ENCODE results near the gene C1orf146.
"Not testable (repeated sequence)": the region's sequence is repeated elsewhere in the genome, so short reads cannot be mapped to it uniquely, and the experiment has no call there.

C1orf146 gene

DNA sequence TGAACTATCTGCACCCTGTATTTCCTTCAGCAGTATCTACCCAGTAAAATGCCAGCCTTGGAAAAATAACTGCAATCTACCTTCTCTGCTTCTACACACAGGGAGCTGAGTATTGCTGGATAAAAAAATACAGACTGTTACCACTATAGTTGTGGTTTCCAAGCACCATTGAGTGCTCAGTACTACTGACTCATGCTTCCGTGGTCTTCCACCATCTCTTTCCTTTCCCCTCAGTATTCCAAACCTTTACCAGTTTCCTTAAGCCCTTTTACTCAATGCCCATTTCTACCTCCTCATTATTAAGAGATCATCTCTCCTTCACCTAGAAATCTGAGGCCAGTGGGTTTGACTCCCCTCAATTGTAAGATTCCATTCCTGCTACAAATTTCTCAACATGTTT lies 57.2 kb downstream of the C1orf146 start:
- DNase-seq (ENCODE audit: low read depth) = no peak

DNA sequence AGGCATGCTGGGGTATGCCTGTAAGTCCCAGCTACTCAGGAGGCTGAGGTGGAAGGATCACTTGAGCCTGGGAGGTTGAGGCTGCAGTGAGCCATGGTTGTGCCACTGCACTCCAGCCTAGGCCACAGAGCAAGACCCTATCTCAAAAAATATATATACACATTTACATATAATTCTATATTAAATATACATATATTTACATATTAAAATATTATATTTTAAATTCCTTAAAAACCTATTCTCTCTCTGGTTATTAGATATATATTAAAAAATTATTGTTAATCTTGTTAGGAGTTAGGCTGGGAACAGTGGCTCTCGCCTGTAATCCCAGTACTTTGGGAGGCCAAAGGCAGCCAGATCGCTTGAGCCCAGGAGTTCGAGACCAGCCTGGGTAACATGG lies 58.4 kb downstream of the C1orf146 start:
- no peak for DNase-seq (ENCODE audit: low read depth)

DNA sequence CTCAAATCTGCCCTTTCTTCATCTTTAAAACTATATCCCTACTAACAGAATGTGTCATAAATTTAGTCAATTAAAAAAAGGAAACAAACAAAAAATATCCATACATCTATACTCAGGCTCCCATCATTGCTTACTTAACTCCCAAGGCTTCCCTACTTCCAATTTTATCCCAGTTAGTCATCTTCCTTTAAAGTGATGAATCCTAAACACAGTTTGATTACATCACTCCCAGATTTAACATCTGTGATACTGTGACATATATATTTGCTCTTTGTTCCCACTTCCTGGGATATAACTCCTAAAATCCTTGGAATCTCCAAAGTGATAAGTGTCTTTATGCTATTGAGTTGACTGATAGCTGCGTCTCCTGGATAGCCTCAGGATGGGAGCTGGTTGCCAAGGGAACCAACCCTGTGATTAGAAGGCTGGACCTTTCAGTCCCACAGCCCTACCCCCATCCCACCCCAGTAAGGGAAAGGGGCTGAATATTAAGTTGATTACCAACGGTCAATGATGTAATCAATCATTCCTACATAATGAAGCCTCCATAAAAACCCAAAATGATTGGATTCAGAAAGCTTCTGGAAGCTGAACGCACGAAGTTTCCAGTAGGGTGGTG lies 59.5 kb downstream of the C1orf146 start:
- no peak for DNase-seq (ENCODE audit: low read depth)

DNA sequence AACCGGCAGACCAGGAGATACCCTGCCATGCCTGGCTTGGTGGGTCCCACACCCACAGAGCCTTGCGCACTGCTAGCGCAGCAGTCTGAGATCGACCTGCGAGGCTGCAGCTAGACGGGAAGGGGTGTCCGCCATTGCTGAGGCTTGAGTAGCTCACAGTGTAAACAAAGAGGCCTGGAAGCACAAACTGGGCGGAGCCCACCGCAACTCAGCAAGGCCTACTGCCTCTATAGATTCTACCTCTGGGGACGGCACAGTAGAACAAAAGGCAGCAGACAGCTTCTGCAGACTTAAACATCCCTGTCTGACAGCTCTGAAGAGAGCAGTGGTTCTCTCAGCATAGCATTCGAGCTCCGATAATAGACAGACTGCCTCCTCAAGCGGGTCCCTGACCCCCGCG lies 62.1 kb downstream of the C1orf146 start:
- DNase-seq (ENCODE audit: low read depth) = not testable (repeated sequence)

DNA sequence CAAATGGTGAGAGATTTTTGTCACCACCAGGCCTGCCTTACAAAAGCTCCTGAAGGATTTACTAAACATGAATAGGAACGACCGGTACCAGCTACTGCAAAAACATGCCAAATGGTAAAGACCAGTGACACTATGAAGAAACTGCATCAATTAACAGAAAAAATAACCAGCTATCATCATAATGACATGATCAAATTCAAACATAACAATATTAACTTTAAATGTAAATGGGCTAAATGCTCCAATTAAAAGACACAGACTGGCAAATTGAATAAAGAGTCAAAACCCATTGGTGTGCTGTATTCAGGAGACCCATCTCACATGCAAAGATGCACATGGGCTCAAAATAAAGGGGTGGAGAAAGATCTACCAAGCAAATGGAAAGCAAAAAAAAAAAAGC lies 63.7 kb downstream of the C1orf146 start:
- DNase-seq (ENCODE audit: low read depth) = not testable (repeated sequence)

DNA sequence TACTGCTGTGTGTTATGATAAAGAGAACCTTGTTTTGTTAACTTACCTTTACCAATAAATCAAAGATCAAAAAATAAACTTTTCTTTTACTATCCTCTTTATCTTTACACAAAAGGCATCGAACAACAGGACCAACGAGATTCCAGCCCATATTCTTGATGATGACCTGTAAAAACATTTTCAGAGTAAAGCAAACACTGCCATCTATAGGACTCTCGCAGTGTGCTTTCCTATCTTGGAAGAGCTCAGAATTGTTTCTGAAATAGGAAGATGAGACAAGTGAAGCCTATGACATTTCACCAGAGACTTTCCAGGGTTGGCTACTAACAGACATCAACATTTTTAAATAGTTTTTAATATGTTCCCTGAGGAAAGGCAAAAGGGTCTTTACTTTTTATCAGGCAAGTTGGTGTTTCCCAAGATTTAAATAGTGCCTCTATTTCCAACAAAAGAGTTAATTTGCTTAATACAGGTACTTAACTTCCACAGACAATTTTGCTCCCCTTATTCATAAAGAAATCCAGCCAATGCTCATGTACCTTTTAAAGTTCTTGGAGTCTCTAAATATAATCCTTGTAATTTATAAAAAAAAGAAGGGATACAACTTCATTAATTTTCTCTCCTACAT lies 73.8 kb downstream of the C1orf146 start:
- no peak for DNase-seq (ENCODE audit: low read depth)

Data from activated gamma-delta T cell treated with anti-CD3 and anti-CD28 coated beads, Interleukin-2, amount 50 U/mL, for 16 hours (primary cell).